HS-27A (cell line): Measurements from ENCODE around the gene IQCB1.
"Not testable (repeated sequence)": the region's sequence is repeated elsewhere in the genome, so short reads cannot be mapped to it uniquely, and the experiment has no call there.

ENCODE experiments used
- DNase-seq: peaks from one replicate; pipeline ENCODE4 v3.0.0-alpha.2; 2012; ENCODE audit warnings: low read depth, missing footprints

IQCB1 gene

DNA sequence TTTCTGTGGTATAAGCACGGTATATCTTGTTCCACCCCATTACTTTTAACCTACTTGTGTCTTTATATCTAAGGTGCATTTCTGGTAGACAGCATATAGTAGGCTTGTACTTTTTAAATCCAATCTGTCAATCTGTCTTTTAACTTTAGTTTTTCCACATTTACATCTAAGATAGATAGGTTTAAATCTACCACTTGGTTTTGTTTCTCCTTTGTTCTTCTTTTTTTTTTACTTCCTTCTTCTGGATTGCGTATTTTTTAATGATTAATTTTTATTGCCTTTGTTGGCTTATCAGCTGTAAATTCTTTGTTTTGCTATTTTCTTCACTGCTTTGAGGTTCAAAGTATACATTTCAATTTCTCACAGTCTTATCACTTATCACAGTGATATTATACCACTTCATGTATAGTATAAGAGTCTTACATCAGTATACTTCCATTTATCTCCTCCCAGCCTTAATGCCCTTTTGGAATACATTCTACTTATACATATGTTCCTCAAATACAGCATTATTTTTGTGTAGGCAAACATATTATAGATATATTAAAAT, 31.0 kb downstream of the IQCB1 start:
- DNase-seq = no peak

DNA sequence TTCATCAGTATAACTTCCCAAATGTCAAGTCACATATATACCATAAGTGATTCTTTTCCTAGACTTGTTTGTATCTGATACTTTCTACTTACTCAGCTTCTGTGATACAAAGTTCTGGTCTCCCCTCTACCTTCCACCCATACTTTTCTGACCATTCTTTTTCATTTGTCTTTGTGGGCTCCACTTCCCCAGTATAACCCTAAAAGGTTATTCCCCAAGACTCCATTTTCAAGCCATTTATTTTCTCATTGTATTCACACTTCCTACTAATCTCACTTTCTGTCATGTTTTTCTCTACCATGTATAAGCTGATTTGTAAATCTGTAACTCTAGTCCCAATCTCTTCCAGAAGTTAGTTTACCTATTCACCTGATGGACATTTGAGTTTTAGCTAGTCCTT, 34.0 kb downstream of the IQCB1 start:
- no peak for DNase-seq

DNA sequence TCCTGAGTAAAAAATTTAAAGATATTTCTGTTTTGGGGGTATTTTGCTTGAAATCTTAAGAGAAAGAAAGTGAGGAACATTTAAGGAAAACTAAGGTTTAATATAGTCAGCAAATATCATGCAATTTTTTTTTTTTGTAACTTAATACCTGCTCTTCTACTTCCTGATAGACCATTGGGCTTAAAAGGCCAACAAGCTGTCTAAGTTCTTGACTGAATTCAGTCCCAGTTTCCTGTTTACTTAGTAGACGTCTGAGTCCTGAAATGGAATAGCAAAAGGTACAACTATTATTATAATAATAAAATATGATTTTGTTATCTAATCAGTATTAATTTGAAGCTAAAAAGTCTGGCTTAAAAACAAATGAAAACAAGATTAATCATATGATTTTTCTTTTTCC, 37.9 kb downstream of the IQCB1 start:
- no peak for DNase-seq

DNA sequence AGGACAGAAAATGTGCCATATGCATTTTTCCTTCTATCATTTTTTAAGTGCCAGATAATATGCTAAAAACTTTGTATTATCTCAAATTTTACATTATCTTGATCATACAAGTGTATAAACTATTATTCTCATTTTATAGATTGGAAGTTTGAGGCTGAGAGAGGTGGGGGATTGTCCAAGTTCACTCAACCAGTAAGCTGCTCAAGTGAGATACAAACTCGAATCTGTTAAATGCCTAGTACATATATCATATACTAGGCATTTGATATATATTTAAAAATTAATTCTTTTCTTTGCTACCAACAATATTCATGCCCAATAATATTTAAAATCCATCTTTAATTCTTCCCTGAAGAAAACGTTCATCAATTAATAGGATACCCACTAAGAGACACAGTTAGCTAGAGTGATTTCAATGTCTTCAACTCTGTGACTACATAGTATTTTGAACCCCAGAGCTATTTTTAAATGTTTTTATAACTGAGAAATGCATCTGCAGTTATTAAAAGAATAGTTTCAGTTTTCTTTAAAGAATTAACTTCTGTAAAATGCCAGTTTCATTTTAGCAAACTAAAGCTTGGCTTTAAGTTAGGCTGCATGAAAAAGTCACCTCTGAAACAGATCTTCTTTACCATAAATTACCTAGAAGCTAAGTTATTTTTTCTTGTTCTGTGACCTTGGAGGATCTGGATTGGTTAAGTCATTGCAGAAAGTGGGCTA, 40.4 kb downstream of the IQCB1 start:
- no peak for DNase-seq

DNA sequence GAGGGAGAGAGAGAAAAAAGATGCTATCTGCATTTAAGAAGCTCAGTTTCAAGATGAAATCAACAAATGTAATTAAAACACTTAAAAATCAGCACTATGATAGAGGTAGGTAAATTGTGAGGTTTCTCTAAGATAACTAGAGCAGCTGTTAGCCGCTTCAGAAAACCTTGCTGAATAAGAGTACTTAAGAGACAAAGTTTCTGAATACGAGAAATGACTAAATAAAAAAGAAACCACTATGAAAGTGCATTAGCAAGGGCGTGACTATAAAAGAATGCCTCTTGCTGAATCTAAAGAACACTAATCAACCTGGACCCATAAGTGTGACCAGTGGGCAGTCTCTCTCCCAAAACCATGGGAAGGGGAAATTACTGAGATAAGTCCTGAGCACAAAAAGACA, 41.8 kb downstream of the IQCB1 start:
- DNase-seq = no peak

DNA sequence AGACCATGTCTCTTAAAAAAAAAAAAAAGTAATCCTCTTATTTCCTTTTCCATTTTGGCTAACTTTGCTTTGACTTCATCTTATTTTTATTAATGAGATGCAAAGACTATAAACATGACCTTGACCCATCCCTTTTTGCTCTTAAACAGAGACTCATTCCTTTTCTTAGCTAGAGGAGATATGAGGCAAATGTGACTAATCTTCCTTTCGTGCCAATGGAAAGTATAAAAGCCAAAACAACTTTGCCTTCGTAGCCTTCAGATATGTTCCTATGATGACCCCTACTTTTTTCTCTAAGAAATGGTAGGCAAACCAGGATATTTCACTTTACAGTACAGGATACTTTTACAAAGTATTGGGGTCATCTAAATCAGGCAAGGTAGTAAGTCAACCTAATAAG, 48.4 kb downstream of the IQCB1 start:
- DNase-seq = no peak

DNA sequence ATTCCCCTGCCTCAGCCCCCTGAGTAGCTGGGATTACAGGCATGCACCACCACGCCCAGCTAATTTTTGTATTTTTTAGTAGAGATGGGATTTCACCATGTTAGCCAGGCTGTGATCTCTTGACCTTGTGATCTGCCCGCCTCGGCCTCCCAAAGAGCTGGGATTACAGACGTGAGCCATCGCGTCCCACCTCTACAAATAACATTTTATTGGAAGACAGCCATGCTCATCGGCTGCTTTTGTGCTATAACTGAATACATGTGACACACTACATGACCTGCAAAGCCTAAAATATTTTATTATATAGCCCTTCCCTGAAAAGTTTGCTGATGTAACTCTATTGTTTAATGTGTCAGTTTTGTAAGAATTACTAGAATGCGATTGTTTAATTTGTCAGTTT, 52.1 kb downstream of the IQCB1 start:
- not testable (repeated sequence) for DNase-seq

DNA sequence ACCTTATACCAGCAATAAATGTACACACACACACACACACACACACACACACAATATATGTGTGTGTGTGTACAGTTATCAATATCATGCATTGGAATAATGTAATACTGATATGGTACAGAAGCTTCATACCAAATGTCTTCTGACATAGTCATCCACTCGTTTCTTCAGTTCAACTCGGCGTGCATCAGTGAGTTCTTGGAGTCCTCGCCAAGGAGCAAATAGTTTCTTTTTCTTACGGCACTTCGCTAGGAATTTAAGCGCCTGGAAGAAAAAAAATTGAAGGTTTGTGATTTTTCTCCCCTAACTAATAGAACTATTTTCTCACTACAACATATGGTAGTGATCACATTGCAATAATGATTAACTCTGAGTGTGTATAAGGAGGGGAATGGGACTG, 53.2 kb downstream of the IQCB1 start:
- DNase-seq = no peak

DNA sequence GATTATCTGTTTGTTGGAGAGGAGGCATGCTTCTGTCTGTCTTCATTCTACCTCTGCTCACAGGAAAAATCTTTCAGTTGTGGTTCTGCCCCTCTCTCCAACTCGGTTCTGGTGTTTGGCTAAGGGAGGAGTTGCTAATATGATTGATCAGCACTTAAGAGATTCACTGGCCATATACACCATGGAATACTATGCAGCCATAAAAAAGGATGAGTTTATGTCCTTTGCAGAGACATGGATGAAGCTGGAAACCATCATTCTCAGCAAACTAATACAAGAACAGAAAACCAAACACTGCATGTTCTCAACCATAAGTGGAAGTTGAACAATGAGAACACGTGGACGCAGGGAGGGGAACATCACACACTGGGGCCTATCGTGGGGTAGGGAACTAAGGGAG, 59.8 kb downstream of the IQCB1 start:
- DNase-seq = not testable (repeated sequence)

DNA sequence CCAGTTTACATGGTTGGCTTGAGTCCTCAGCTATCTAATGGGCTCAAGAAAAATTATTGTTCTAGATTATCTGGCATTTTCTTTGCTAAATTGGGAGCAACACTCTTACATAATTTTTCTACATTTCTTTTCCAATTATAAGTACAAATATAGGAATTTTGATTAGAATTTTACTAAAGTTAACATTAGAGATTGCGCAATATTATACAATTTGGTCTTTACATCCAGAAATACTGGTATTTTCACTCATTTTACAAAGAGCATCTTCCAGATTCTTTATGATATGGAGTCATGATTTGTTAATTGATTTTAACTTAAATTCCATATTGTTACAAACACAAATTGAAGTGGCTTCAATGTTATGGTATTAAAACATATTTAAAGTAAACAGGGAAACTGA, 65.6 kb downstream of the IQCB1 start:
- no peak for DNase-seq

DNA sequence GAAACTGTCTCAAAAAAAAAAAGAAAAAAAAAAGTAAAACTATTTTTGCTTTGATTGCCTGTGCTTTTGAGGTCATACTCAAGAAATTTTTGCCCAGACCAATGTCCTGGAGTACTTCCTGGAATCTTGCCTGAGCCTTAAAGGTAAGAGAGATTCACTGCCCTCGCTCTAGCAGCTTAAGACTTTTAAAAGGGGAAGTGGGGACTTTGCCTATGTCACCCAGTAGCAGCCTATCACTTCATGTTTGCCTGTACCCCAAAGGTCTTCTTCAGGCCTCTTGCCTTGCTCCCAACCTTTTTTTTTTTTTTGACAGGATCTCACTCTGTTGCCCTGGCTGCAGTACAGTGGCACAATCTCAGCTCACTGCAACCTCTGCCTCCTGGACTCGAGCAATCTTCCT, 66.4 kb downstream of the IQCB1 start:
- DNase-seq = no peak

DNA sequence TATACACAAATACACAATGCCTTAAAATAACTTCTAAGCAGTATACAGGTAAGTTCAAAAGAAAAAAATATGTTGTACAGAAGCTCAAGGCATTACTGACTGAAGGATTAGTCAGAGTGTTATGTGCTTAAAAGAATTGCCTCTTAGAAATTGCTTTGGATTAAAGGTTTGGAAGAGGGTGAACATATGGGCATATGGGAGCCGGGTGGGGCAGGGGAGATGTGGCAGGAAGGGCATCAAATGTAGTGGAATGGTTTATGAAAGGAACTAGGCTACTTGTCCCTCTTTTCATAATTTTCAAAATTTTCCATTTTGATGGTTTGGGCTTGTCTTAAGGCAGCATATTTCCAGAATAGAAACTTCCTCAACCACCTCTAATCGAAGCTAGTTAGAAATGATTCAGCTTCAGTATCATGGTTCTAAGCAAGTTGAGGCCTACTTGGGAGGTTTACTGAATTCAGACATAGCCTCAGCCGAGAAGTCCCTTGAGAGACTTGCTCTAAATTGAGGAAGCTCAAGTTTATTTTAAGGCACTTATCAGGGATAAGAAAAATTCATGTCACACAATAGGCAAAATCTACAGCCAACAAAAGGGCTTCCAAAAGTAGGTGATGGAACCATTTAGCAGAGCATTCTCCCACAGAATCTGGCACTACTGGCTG, 75.2 kb downstream of the IQCB1 start:
- no peak for DNase-seq

DNA sequence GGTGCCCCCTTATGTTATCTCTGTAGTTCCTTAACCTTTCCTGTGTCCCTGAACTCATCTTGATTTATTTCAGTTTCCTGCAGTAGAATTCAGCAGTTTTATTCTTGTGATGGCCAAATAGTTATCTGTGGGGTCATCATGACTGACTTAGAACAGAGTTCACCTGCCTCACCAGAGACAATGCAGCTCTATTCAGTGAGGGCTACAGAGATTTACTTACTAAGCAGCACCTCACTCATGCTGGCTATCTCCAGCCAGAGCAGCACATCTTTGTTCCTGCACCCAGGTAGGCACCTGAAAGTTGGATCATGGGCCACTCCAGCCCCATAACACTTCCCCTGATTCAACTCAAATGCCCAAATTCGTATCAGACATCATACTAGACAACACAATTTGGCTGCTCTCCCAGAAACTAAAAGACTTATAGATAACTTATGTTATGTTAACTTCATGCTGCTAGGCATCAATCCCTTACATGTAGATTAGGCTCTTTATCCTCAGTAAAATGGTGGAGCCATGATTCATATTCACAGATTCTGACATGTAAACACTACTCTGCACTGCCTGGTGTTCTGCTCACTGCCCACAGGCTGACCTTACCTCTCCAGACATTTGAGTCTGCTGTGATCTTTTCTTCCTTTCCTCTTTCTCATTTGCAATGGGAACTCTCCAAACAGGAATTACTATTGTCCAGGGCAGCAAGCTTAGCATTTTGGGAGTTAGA, 76.0 kb downstream of the IQCB1 start:
- DNase-seq = no peak

DNA sequence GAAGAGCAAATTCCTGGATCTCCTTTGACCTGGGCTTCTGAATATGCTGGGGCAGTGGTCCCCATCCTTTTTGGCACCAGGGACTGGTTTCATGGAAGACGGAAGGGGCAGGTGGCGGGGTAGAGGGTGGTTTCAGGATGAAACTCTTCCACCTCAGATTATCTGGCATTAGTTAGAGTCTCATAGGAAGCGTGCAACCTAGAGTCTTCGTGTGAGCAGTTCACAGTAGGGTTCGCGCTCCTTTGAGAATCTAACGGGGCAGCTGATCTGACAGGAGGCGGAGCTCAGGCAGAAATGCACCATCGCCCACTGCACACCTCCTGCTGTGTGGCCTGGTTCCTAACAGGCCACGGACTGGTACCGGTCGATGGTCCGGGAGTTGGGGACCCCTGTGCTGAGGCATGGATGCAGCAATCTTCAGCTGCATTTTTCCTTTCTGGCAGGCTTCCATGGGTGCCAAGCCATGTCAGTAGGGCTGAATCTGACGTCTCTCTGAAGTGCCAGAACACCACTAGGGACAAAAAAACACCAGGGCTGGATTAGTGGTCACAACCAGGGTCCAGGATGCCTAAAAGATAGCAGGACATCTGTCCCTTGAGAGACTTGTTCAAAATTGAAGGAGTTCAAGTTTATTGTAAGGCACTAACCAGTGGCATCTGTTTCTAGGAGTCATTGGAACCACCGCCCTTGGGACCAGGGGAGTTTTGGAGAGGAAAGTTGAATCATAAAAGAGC, 76.9 kb downstream of the IQCB1 start:
- DNase-seq = no peak

DNA sequence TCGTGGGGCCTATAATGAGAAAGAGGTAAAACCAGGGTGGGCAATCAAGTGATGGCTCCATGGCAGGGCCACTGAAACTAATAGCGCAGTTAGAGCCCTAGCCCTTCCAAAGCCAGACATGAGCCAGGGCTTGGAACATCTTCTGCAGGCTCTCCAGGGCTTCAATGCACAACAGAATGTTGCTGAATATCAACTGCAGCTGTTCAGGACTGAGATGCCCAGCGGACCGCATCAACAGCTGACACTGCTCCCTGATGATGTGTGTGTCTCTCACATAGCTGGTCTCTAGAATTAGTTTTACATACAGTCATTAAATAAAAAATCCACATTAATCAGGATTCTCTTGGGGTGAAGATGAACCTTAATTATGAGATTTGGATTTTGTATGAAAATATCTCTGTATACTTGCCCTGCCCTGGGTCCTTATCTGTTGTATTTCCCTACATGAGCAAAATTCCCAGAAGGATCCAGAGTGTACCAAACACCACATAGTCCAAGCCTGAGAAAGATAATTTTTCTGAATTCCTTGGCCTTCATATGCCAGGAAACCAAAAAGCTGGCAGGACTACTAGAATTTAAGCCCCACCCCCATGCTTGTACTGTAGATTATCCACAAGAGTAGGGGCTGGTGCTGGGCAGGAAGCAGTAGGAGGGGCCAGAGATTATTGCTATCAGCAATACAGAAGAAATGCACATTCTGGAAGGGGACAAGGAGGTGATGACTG, 77.6 kb downstream of the IQCB1 start:
- DNase-seq = no peak

DNA sequence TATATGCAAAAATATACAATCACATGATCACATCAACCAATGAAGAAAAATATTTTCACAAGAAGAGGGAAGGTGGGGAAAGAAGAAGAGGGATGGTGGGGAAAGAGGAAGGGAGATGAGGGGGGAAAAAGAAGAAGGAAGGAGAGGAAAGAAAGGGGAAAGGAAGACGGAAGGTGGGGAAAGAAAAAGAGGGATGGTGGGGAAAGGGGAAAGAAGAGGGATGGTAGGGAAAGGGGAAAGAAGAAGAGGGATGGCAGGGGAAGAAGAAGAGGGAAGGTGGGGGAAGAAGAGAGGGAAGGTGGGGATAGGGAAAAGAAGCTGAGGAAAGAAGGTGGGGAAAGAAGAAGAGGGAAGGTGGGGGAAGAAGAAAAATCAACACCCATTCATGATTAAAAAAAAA, 82.1 kb downstream of the IQCB1 start:
- DNase-seq = no peak

DNA sequence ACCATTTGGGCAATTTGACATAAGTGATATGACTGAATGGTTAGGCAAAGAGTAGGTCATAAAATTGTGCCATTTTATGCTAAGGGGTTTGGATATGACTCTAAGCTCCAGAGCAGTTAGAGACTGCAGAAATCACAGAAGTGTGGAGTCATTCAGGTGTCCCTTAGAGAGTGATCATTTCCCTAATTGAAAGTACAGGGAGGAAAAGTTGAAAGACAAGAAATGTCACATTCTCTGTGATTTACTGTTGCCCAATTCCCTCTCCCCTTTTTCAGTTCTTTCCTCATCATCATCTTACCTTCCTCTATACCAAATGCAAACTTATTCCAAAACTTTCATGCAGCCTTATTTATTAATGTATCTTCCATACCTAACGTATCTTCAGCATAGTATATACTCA, 82.6 kb downstream of the IQCB1 start:
- no peak for DNase-seq

DNA sequence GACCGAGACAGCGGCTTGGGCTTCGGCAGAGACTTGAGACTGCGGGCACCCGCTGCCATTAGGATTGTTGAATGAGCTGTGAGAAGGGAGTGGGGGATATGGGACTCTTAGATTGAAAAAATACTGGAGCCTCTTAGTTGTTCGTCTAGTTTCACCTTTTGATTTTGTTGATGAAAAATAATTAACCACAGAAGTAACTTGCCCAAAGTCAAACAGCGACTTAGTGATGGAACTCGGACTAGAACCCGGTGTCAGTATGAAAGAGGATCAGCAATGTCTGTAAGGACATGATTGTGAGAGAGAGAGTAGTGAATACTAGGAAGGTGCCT, 84.8 kb downstream of the IQCB1 start:
- DNase-seq = no peak

DNA sequence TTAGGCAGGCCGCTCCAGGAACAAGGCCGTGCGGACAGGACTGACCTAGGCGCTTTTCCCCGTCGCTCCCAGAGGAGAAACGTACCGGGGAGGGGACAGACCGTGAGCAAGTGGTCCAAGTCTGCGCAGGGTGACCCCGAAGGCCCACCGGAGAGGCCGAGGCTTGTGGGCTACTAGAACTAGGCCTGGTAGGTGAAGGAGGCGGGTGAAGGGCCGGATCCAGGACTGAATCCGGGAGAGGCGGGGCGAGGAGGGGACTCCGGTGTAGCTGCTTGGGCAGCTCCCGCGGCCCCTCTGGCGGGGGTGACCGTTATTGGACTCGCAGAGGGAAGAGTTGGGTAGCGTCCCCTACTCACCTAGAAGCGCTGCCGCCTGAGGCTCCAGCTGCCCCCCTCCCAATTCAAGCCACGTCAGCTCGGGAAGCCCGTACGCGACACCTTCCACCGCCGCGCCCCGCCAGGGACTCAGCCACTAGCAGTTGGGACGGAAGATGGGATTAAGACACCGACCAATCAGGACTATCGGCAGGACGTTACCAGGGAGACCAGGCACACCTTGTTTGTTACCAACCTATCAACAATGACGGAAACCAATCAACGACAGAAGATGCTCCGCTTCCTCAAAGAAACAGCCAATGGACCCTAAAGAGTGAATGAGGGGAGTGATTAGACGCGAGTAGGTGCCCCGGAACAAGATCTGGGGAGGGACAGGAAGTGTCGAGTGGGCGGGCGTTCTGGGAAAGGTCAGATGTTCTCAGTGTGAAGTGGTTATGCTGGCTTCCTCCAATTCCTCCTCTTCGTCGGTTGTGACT, 85.4 kb downstream of the IQCB1 start, which contains the start of gene GOLGB1:
TSS of gene GOLGB1 (minus strand) at position 466 of the 811 bp plus-strand sequence. CDS start 18,770 bp downstream, outside the sequence.
- DNase-seq = peak; percentile 98

DNA sequence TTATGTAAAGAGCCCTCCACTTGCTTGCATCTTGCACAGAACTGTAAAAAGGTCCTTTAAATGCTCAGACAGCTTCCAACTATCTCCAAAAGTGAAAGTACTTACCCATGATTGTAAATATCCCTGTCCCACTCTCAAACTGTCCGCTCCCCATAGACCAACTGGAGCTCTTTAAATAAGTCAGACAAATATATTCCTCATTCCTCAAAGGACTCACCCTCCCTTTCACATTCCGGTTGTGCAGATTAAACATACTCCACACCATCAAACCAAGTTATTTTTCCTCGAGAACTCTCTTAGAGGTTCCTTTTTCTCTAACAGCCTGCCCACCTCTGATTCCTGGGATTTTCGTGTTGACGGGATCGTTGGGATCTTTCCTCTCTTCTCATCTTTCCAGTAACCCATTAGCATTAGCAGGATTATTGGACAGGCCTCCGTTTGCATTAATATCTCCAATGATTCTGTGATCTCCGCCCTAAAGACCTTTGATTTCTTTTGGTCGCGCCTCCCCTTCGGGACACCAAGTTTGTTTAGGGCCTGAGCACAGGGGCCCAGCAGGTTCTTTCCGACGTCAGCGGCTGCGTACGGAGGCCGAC, 86.1 kb downstream of the IQCB1 start:
- DNase-seq = no peak
